ENCODE results near the gene MYBPC2.

Gene MYBPC2

DNA sequence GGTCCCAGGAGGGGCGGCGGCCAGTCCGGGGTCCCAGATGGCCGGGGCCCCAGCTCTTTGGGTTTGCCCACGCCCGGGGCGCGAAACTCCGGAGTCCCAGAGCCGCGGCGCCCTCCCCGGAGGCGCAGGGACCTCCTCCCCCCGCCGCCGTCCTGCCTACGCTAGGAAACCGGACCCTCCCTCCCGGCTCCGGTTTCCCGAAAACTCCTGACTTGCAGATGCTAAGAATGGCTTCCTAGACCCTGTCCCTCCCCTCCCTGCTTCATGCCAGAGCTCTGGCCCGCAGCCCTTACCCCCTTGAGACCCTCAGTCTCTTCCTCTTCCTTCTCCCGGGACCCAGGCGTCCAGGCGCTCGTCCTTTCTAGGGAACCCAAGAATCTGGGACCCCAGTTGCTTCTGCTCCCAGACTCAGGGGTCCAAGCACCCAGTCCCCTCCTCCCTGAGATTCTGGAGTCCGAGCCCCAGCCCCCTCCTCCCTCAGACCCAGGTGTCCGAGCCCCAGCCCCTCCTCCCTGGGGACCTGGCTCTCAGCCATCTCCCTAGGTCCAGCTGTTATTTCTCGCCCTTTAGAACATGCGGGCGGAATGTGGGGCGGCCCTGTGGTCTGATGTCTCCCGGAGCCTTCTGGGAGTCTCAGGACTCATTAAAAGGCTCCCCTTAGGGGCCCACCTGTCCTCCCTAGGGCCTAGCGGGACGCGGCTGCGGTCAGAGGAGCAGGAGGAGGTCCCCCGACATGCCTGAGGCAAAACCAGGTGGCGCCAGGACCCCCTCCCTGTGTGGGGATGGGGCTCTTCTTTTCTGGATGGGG is at the start of gene MYBPC2:
Gene MYBPC2 (plus strand): TSS at position 672 of the 808 bp plus-strand sequence. CDS start 62 bp downstream, at position 734.
- Histone ChIP-seq H3K27ac (peak within 1 kb of the TSS; percentile 10 to 64), H3K4me3 (peak within 1 kb of the TSS; percentile 73)
- TF ChIP-seq, protein P1, sequence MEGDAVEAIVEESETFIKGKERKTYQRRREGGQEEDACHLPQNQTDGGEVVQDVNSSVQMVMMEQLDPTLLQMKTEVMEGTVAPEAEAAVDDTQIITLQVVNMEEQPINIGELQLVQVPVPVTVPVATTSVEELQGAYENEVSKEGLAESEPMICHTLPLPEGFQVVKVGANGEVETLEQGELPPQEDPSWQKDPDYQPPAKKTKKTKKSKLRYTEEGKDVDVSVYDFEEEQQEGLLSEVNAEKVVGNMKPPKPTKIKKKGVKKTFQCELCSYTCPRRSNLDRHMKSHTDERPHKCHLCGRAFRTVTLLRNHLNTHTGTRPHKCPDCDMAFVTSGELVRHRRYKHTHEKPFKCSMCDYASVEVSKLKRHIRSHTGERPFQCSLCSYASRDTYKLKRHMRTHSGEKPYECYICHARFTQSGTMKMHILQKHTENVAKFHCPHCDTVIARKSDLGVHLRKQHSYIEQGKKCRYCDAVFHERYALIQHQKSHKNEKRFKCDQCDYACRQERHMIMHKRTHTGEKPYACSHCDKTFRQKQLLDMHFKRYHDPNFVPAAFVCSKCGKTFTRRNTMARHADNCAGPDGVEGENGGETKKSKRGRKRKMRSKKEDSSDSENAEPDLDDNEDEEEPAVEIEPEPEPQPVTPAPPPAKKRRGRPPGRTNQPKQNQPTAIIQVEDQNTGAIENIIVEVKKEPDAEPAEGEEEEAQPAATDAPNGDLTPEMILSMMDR (IDR thresholded peaks at IDR 0.05), result no peak
- no peak for DNase-seq (ENCODE audit: low spot score)

DNA sequence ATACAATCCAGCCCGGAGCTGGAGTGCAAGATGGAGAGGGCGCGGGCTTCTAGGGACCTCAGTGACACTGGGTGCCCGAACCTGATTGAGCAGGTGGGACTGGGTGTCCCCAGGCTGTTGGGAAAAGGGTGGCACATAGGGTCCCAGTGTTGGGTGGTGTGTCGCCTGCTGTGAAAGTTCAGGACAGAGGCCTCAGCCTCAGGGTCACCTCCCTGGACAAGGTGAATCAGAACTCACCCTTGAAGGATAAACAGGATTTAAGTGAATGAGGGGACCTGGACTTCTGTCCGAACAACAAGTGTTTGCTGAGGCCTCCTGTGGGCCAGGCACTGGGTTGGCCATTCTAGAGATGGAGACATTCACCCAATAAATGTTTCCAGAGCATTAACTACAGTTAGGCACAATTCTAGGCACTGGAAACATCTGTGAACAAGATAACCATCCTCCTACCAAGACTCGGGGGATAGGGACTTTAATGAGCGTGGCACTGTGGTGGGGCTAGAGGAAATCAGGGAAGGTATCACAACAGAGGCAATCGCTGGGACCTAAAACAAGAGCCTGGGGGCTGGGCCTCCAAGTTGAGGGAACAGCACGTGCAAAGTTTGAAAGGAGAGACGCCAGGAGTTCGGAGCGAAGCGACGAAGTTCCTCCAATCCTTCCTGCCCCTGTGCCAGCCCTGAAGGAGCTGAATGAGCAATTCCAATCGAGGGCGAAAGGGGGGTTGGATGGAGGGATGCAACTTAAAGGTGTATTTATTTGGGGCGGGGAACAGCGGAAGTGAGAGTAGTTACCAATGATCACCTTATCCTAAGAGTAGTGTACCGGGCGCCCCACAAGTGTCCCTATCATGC is 49.5 kb upstream of the MYBPC2 start:
- TF ChIP-seq, protein P1 (IDR thresholded peaks at IDR 0.05), result no peak

DNA sequence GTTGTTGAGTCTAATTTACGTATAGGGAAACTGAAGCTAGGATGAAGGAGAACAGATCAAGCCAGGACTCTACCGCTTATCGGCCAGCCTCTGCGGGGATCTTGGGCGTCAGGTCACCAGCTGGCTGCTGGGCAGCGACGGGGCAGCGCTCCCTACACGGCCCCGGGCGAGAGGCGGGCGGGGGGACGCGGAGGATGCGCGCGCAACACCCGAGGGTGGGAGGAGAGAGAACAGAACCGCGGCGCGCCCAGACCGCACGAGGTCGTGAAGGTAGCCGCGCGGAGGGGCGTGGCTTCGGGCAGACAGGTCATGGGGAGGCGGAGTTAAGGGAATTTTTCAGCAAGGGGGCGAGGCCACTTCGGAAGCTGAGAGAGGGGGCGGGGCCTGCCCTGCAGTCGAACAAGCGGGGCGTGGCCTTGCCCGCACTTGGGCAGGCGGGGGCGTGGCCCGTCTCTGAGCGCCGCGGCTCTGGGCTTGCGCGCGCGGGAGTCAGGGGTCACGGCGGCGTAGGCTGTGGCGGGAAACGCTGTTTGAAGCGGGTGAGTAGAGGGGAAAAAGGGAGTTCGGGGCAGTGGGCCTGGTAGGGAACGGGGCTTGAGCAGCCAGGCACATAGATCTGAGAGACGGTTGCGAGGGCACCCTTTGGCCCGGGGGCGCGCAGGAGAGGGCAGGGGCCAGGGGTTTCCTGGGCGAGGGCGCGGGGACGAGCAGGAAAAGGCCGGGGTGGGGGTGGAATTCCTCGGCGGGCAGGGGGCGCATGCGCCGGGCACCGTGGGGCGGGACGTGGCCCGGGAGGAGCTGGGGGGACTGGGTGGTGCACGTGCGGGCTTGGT is 48.6 kb upstream of the MYBPC2 start, which contains the start of gene POLD1:
Gene POLD1 (plus strand): TSS at position 496 of the 833 bp plus-strand sequence. CDS start 14,505 bp downstream, outside the sequence.
- DNase-seq (ENCODE audit: low spot score), result peak; percentile 97
- Histone ChIP-seq H3K27ac (peak within 1 kb of the TSS; percentile 81 to 96), H3K4me3 (peak within 1 kb of the TSS; percentile 79)
- TF ChIP-seq, protein P1 (IDR thresholded peaks at IDR 0.05), result no peak

More for the DNA sequence above, 49.5 kb upstream of the MYBPC2 start:
- Histone ChIP-seq H3K4me3 (peak overlapping the region; percentile 79), H3K27ac (peak overlapping the region; percentile 81 to 96)
- no peak for DNase-seq (ENCODE audit: low spot score)

DNA sequence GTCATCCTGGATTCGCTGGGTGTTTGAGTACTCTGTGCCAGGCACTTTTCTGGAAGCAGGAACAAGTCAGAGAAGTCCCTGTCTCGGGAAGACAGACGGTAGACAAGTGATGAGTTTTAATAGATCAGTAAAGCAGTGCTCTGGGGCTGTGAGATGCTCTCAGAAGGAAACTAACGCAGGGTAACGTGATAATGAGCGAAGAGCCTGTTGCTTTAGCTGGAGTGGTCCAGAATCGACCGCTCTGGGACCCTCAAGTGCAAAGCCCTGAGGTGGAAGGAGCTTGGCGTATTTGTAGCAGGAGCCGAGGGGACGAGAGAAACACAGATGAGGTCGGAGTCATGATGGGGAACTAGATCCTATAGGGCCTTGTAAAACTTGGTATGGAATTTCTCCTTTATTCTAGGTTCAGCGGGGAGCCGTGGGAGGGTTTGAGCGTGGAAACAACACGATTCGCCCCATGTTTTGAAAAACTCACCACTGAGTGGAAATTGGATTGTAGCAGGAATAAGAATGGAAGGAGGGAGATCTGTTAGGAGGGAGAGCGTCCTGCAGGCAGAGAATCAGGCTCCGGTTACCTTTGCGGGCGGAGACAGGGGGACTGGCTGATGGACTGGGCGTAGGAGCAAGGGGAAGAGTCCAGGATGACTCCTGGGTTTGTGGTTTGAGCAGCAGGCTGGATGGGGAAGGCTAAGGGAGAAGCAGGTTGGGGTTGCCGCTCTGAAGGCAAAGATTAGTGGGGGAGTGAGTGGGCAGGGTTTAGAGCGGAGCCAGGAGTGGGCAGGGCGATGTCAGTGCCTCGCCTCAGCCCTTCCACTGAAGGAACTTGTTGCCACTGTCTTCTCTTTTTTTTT is 47.8 kb upstream of the MYBPC2 start:
- H3K4me3 ChIP-seq, result peak overlapping the region; percentile 79
- TF ChIP-seq, protein P1 (IDR thresholded peaks at IDR 0.05), result no peak
- peak overlapping the region; percentile 81 to 96 for H3K27ac ChIP-seq
- DNase-seq (ENCODE audit: low spot score), result no peak

DNA sequence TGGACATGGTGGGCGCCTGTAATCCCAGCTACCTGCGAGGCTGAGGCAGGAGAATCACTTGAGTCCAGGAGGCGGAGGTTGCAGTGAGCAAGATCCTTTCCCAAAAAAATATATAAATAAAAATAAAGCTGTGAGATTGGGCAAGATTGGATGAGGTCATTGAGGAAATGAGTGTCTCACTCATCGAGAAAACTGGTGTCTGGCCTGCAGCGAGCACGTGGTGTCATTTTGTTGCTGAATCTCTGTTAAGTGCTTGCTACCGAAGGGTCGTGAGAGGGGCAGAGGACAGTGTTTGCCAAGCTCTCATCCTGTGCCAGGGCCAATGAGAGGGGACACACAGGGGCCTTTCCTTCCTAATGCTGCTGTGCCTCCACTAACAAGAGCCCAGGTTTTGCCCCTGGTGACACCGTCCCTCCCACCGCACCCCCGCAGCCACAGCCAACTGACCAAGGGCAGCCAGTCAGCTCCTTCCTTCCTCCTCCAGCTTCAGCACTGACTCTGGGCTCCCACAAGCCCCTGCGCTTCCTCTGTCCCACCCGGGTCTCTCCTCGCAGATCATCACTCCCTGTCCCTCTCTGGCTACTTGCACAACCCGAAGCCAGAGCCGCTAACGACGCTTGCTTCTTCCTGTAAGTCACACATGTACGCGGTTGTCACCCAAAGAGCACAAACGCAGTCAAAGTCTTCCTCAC is 45.4 kb upstream of the MYBPC2 start:
- H3K27ac ChIP-seq, result no peak overlapping the region
- DNase-seq (ENCODE audit: low spot score), result no peak
- H3K4me3 ChIP-seq, result no peak overlapping the region
- TF ChIP-seq, protein P1 (IDR thresholded peaks at IDR 0.05), result no peak
